ENCODE results near the gene TMEM178B. TPM values are rescaled to one million over a fixed set of nuclear protein-coding genes. Genes with fewer than 3 reads are reported as not detected.

TMEM178B gene
- total RNA-seq, 4 donors from 2014 or later, result 1.3 to 1.8 (median 1.5) TPM

GRCh38 chr7:141251957-141252356 is 178.1 kb downstream of the TMEM178B start:
- Histone ChIP-seq H3K4me1 (no peaks in the 10 kb centered on the region), H3K36me3 (no peaks in the 10 kb centered on the region), H3K27ac (no peak overlapping the region), H3K27me3 (no peaks in the 10 kb centered on the region), H3K9me3 (no peaks in the 10 kb centered on the region), H3K4me3 (no peak overlapping the region)
- in situ Hi-C loops (cut with MboI; ENCODE audit: low sequenced_read_pairs in 4 of 4) (no loop called here), intact Hi-C loops (cut with DNase I; ENCODE audit: low total_unique reads) (no loop called here)
- ATAC-seq (no peak), DNase-seq (no peak)
- TF ChIP-seq POLR2A (IDR thresholded peaks at IDR 0.05) (no peak), CTCF (IDR thresholded peaks at IDR 0.05 in 4 of 5, conservative IDR thresholded peaks at IDR 0.05 in 1 of 5) (no peak)

GRCh38 chr7:141257597-141257996 is 183.7 kb downstream of the TMEM178B start:
- no peak overlapping the region for H3K4me3 ChIP-seq
- ATAC-seq, result no peak
- no peak for DNase-seq
- no peaks in the 10 kb centered on the region for H3K4me1 ChIP-seq
- no peaks in the 10 kb centered on the region for H3K9me3 ChIP-seq
- TF ChIP-seq CTCF (IDR thresholded peaks at IDR 0.05 in 4 of 5, conservative IDR thresholded peaks at IDR 0.05 in 1 of 5) (no peak), POLR2A (IDR thresholded peaks at IDR 0.05) (no peak)
- no peaks in the 10 kb centered on the region for H3K27me3 ChIP-seq
- in situ Hi-C loops (cut with MboI; ENCODE audit: low sequenced_read_pairs in 4 of 4), result no loop called here
- intact Hi-C loops (cut with DNase I; ENCODE audit: low total_unique reads), result no loop called here
- H3K36me3 ChIP-seq, result no peaks in the 10 kb centered on the region
- no peak overlapping the region for H3K27ac ChIP-seq

GRCh38 chr7:141258559-141258958 is 184.7 kb downstream of the TMEM178B start:
- in situ Hi-C loops (cut with MboI; ENCODE audit: low sequenced_read_pairs in 4 of 4), result no loop called here
- intact Hi-C loops (cut with DNase I; ENCODE audit: low total_unique reads), result no loop called here
- Histone ChIP-seq H3K36me3 (no peaks in the 10 kb centered on the region), H3K4me3 (no peak overlapping the region), H3K27ac (no peak overlapping the region), H3K4me1 (no peaks in the 10 kb centered on the region), H3K9me3 (no peaks in the 10 kb centered on the region), H3K27me3 (no peaks in the 10 kb centered on the region)
- TF ChIP-seq POLR2A (IDR thresholded peaks at IDR 0.05) (no peak), CTCF (IDR thresholded peaks at IDR 0.05 in 4 of 5, conservative IDR thresholded peaks at IDR 0.05 in 1 of 5) (no peak)
- ATAC-seq, result no peak
- no peak for DNase-seq

GRCh38 chr7:141262101-141263090 is 188.5 kb downstream of the TMEM178B start:
- Histone ChIP-seq H3K27ac (no peak overlapping the region), H3K9me3 (no peaks in the 10 kb centered on the region), H3K36me3 (no peaks in the 10 kb centered on the region), H3K27me3 (no peaks in the 10 kb centered on the region), H3K4me1 (peaks cover 0 to 12% of the 10 kb centered on the region in 2 donors), H3K4me3 (no peak overlapping the region)
- ATAC-seq, result no peak
- in situ Hi-C loops (cut with MboI; ENCODE audit: low sequenced_read_pairs in 4 of 4) (no loop called here), intact Hi-C loops (cut with DNase I; ENCODE audit: low total_unique reads) (no loop called here)
- TF ChIP-seq CTCF (IDR thresholded peaks at IDR 0.05 in 4 of 5, conservative IDR thresholded peaks at IDR 0.05 in 1 of 5) (no peak), POLR2A (IDR thresholded peaks at IDR 0.05) (no peak)
- DNase-seq, result no peak
